Epithelial cell of proximal tubule (primary cell): Measurements from ENCODE around the gene RNF113B. TPM values are rescaled to one million over a fixed set of nuclear protein-coding genes. Genes with fewer than 3 reads are reported as not detected.
A peak's percentile ranks its signal among the peaks of the same experiment; 100 is the strongest.

Experiments
- DNase-seq: peaks from one replicate; pipeline ENCODE4 v3.0.0-alpha.2; 2011; ENCODE audit warnings: low read depth
- H3K4me3 ChIP-seq: 2 replicates; pipeline ENCODE4 v1.5.1; 2011; ENCODE audit warnings: low read depth, mild to moderate bottlenecking, low read length
- total RNA-seq: library from RNA; depleted of rRNA; stranded (reverse); fragments of >200 nt; gene quantifications from 2 replicates; pipeline ENCODE4 v1.2.3, GENCODE V29; 2015
- TF ChIP-seq, protein P1 (sequence below): conservative IDR thresholded peaks from 2 replicates; pipeline ENCODE4 v1.5.1; 2012; ENCODE audit warnings: low read depth, mild to moderate bottlenecking, low read length

RNF113B gene
- total RNA-seq: not detected in 2 replicates

DNA sequence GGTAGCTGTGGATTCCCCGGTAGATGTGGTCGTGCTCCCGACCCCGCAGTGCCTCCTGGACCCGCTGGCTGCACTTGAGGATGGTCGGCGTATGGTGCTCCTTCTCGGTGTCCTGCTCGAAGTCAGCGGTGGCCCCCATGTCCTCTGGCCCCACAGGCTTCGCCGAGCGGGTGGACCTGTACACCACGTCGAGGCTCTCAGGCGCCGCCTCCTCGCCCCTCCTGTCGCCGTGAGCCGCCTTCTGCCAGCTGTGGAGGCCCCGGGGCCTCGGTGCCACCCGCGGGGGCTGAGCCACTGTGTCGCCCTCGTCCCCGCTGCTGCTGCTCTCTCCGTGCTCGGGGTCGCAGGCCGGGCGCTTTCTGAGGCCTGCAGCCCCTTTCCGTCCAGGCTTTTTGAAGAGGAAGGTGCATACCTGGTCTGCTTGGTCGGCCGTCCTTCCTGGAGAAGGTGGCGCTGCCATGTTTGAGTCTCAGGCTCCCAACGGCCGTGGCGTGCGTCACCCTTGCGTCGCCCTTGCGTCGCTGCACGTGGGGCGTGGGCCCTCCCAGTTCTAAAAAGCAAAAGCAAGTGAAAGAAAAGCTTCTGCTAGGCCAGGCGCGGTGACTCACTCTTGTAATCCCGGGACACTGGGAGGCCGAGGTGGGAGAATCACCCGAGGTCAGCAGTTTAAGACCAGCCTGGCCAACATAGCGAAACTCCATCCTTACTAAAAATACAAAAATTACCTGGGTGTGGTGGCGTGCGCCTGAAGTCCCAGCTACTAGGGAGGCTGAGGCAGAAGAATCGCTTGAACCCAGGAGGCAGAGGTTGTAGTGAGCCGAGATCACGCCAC, at the start of gene RNF113B:
Gene RNF113B, minus strand, starts transcription at position 493 of the 832 bp plus-strand sequence. Its CDS starts 33 bp downstream, at position 460.
- TF ChIP-seq, protein P1, sequence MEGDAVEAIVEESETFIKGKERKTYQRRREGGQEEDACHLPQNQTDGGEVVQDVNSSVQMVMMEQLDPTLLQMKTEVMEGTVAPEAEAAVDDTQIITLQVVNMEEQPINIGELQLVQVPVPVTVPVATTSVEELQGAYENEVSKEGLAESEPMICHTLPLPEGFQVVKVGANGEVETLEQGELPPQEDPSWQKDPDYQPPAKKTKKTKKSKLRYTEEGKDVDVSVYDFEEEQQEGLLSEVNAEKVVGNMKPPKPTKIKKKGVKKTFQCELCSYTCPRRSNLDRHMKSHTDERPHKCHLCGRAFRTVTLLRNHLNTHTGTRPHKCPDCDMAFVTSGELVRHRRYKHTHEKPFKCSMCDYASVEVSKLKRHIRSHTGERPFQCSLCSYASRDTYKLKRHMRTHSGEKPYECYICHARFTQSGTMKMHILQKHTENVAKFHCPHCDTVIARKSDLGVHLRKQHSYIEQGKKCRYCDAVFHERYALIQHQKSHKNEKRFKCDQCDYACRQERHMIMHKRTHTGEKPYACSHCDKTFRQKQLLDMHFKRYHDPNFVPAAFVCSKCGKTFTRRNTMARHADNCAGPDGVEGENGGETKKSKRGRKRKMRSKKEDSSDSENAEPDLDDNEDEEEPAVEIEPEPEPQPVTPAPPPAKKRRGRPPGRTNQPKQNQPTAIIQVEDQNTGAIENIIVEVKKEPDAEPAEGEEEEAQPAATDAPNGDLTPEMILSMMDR: no peak
- H3K4me3 ChIP-seq: no peak within 1 kb of the TSS
- no peak for DNase-seq

GRCh38 chr13:98226496-98226895, 49.4 kb upstream of the RNF113B start:
- DNase-seq: no peak
- TF ChIP-seq, protein P1: no peak
- no peak overlapping the region for H3K4me3 ChIP-seq

GRCh38 chr13:98225036-98225940, 48.2 kb upstream of the RNF113B start:
- TF ChIP-seq, protein P1: no peak
- no peak overlapping the region for H3K4me3 ChIP-seq
- no peak for DNase-seq

DNA sequence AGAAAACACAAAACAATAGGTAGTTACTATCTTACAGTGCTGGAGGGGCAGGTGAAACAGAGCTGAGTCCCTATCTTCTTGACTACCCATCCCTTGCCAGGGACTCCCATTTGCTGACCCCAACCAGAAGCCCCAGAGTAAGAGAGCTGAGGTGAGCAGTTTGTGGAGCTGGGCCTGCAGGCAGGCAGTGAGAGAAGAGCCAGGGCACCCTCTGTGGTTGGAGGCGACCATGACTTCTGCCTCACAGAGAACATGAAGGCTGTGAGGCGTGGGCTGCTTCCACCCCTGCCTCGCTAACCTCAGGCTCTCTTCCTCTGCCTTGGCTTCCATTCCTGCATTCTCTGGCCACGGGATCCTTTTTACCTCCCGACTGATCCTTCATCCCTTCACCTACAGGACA, 47.5 kb upstream of the RNF113B start:
- DNase-seq: no peak
- TF ChIP-seq, protein P1: peak; percentile 3
- no peak overlapping the region for H3K4me3 ChIP-seq

DNA sequence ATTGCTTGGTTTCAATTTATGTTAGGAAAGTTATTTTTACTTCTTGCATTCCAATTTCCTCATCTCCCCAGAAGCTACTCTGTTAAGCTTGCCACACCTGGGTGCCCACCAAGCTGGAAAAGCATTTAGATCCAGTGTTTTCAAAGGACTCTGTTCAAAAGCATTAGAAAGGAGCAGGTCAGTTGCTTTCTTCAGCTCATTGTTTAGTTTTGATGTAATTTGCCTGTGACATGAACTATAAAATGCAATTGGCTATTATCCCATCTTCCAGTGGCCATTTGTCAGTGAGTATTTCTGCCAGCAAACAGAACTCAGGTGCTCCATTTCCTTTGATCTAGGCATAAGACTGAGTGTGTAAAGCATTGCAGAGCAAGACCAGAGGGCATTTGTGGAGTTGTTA, 46.7 kb upstream of the RNF113B start:
- DNase-seq: no peak
- TF ChIP-seq, protein P1: no peak
- no peak overlapping the region for H3K4me3 ChIP-seq

- H3K4me3 ChIP-seq: no peak overlapping the region
- TF ChIP-seq, protein P1: no peak
- DNase-seq: no peak
These were observed 45.7 kb upstream of the RNF113B start for GRCh38 chr13:98222816-98223215.
